Astrocyte (in vitro differentiated cells and primary cell): ENCODE measurements around the gene NRSN2. TPM values are rescaled to one million over a fixed set of nuclear protein-coding genes. Genes with fewer than 3 reads are reported as not detected.

Experiments used
- DNase-seq: peaks from one replicate; pipeline ENCODE4 v3.0.0-alpha.2; 2010; ENCODE audit warnings: low read depth
- FAIRE-seq: peaks from 2 replicates; lab custom pipeline; 2011; peaks lifted over from hg19 to GRCh38; lab: Jason Lieb, UNC
- H2AFZ ChIP-seq: 2 replicates; pipeline ENCODE4 v1.6.0; 2012; ENCODE audit warnings: low read depth, low read length, inconsistent platforms
- H3K27ac ChIP-seq: 2 replicates; pipeline ENCODE4 v1.5.1; 2011; ENCODE audit warnings: low read depth, low read length, inconsistent platforms
- H3K27me3 ChIP-seq: 2 replicates; pipeline ENCODE4 v1.6.0; 2011; ENCODE audit warnings: low read length, inconsistent platforms; ENCODE audit not compliant: insufficient read depth
- H3K36me3 ChIP-seq: 2 replicates; pipeline ENCODE4 v1.5.1; 2011; ENCODE audit warnings: low read length, inconsistent platforms; ENCODE audit not compliant: insufficient read depth
- H3K4me1 ChIP-seq: 2 replicates; pipeline ENCODE4 v1.5.1; 2011; ENCODE audit warnings: low read length, inconsistent platforms; ENCODE audit not compliant: insufficient read depth
- H3K4me2 ChIP-seq: 2 replicates; pipeline ENCODE4 v1.6.0; 2012; ENCODE audit warnings: low read length, inconsistent platforms
- H3K4me3 ChIP-seq: 2 replicates; pipeline ENCODE4 v1.5.1; 2011; ENCODE audit warnings: low read depth, mild to moderate bottlenecking, low read length, inconsistent platforms; ENCODE audit not compliant: insufficient read depth
- H3K79me2 ChIP-seq: 2 replicates; pipeline ENCODE4 v1.6.0; 2012; ENCODE audit warnings: mild to moderate bottlenecking, low read length, inconsistent platforms; ENCODE audit not compliant: insufficient read depth
- H3K9ac ChIP-seq: 2 replicates; pipeline ENCODE4 v1.6.0; 2012; ENCODE audit warnings: mild to moderate bottlenecking, low read length, inconsistent platforms
- H3K9me3 ChIP-seq: 2 replicates; pipeline ENCODE4 v1.5.1; 2012; ENCODE audit warnings: low read depth, mild to moderate bottlenecking, low read length, inconsistent platforms; ENCODE audit not compliant: insufficient read depth
- H4K20me1 ChIP-seq: 2 replicates; pipeline ENCODE4 v1.6.0; 2012; ENCODE audit warnings: low read length, inconsistent platforms; ENCODE audit not compliant: insufficient read depth
- H3K27ac Mint-ChIP-seq: one replicate; pipeline ENCODE4 v1.8.0; 2021; ENCODE audit warnings: mild to moderate bottlenecking, mixed read lengths; ENCODE audit not compliant: unreplicated experiment
- H3K27me3 Mint-ChIP-seq: one replicate; pipeline ENCODE4 v1.8.0; 2021; ENCODE audit warnings: low read depth, mixed read lengths; ENCODE audit not compliant: unreplicated experiment
- H3K36me3 Mint-ChIP-seq: one replicate; pipeline ENCODE4 v1.8.0; 2021; ENCODE audit warnings: low read depth, mixed read lengths; ENCODE audit not compliant: unreplicated experiment
- H3K4me1 Mint-ChIP-seq: one replicate; pipeline ENCODE4 v1.8.0; 2021; ENCODE audit warnings: low read depth, mixed read lengths; ENCODE audit not compliant: unreplicated experiment
- H3K4me3 Mint-ChIP-seq: one replicate; pipeline ENCODE4 v1.8.0; 2021; ENCODE audit warnings: mild to moderate bottlenecking, moderate library complexity, mixed read lengths; ENCODE audit not compliant: unreplicated experiment
- H3K9me3 Mint-ChIP-seq: one replicate; pipeline ENCODE4 v1.8.0; 2021; ENCODE audit warnings: mild to moderate bottlenecking, mixed read lengths; ENCODE audit not compliant: unreplicated experiment
- CTCF ChIP-seq: IDR thresholded peaks from 2 replicates; pipeline ENCODE4 v1.5.1; 2011; ENCODE audit warnings: low read depth, mild to moderate bottlenecking, inconsistent platforms, low read length, moderate library complexity; ENCODE audit not compliant: insufficient read depth
- EZH2 ChIP-seq: IDR thresholded peaks from 2 replicates; pipeline ENCODE4 v1.6.1; 2012; ENCODE audit warnings: mild to moderate bottlenecking, low read length, inconsistent platforms; ENCODE audit not compliant: insufficient read depth
- total RNA-seq: library from RNA; stranded (reverse); gene quantifications from 2 replicates; pipeline ENCODE4 v1.2.1, GENCODE V29; 2021

The NRSN2 gene
- total RNA-seq, 1 donor from 2014 or later = 57.8 TPM

- H3K9ac ChIP-seq = no peak overlapping the region
- no peak for TF ChIP-seq CTCF
- TF ChIP-seq EZH2 = no peak
- peaks cover 41% of the 10 kb centered on the region for H3K79me2 ChIP-seq
- peaks cover 25% of the 10 kb centered on the region for H3K4me1 Mint-ChIP-seq
- H3K27me3 Mint-ChIP-seq = no peaks in the 10 kb centered on the region
- peak overlapping the region; percentile 1 for H3K27ac Mint-ChIP-seq
- no peak overlapping the region for H3K27ac ChIP-seq
- peaks cover 24% of the 10 kb centered on the region for H3K4me1 ChIP-seq
- no peaks in the 10 kb centered on the region for H3K9me3 ChIP-seq
- peaks cover 33% of the 10 kb centered on the region for H4K20me1 ChIP-seq
- no peak for FAIRE-seq
- no peak for DNase-seq
- no peaks in the 10 kb centered on the region for H3K36me3 ChIP-seq
- H3K9me3 Mint-ChIP-seq = no peaks in the 10 kb centered on the region
- peak overlapping the region; percentile 34 for H3K4me3 Mint-ChIP-seq
- no peaks in the 10 kb centered on the region for H3K36me3 Mint-ChIP-seq
- H2AFZ ChIP-seq = no peak overlapping the region
- no peaks in the 10 kb centered on the region for H3K27me3 ChIP-seq
- no peak overlapping the region for H3K4me3 ChIP-seq
- H3K4me2 ChIP-seq = no peak overlapping the region
These were observed 44.7 kb upstream of the NRSN2 start for GRCh38 chr20:301886-302848.

DNA sequence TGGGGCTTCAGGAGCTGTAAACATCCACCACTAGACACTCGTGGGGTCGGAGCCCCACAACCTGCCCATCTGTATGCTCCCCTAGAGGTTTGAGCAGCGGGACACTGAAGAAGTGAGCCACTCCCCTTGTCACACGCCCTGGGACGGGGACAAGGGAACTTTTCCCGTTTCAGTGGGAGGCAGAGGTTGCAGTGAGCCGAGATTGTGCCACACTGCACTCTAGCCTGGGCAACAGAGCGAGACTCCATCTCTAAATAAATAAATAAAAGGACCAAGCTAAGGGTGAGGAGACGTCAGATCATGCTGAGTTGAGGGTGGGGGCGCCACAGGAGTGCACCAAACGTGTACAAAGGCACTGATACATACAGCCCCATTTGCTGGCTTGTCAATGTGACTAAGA is 41.2 kb upstream of the NRSN2 start:
- no peak overlapping the region for H3K27ac Mint-ChIP-seq
- no peaks in the 10 kb centered on the region for H3K9me3 Mint-ChIP-seq
- no peak overlapping the region for H3K4me2 ChIP-seq
- H3K9ac ChIP-seq = no peak overlapping the region
- H3K4me3 Mint-ChIP-seq = no peak overlapping the region
- no peaks in the 10 kb centered on the region for H3K9me3 ChIP-seq
- peaks cover 28% of the 10 kb centered on the region for H3K4me1 Mint-ChIP-seq
- H3K27ac ChIP-seq = no peak overlapping the region
- FAIRE-seq (no peak), DNase-seq (no peak)
- no peak overlapping the region for H2AFZ ChIP-seq
- peaks cover 22% of the 10 kb centered on the region for H3K4me1 ChIP-seq
- peaks cover 7% of the 10 kb centered on the region for H3K79me2 ChIP-seq
- no peaks in the 10 kb centered on the region for H3K27me3 ChIP-seq
- H3K4me3 ChIP-seq = no peak overlapping the region
- no peaks in the 10 kb centered on the region for H3K27me3 Mint-ChIP-seq
- no peaks in the 10 kb centered on the region for H3K36me3 ChIP-seq
- H3K36me3 Mint-ChIP-seq = no peaks in the 10 kb centered on the region
- TF ChIP-seq EZH2 = no peak
- TF ChIP-seq CTCF = no peak
- peaks cover 7% of the 10 kb centered on the region for H4K20me1 ChIP-seq
